ENCODE measurements around the gene ZFYVE19.

DNA sequence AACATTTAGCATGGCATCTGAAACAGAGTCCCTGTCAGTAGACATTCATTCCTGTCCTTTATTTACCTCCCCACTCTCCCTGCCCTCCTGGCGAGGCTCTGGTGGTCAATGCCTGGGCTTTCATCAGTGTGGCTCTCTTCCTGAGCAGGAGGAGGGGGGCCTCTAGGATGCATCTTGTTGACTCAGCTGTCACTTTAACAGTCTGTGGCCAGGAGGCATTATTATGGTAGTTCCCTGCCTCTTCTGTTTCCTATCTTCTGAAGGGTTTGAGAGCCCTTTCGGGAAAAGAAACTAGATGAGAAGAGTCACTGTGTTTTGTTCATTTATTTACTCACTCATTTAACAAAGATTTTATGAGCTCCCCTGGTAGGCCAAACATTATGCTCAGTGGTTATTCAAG, 24.0 kb downstream of the ZFYVE19 start:
- TF ChIP-seq, protein P1, sequence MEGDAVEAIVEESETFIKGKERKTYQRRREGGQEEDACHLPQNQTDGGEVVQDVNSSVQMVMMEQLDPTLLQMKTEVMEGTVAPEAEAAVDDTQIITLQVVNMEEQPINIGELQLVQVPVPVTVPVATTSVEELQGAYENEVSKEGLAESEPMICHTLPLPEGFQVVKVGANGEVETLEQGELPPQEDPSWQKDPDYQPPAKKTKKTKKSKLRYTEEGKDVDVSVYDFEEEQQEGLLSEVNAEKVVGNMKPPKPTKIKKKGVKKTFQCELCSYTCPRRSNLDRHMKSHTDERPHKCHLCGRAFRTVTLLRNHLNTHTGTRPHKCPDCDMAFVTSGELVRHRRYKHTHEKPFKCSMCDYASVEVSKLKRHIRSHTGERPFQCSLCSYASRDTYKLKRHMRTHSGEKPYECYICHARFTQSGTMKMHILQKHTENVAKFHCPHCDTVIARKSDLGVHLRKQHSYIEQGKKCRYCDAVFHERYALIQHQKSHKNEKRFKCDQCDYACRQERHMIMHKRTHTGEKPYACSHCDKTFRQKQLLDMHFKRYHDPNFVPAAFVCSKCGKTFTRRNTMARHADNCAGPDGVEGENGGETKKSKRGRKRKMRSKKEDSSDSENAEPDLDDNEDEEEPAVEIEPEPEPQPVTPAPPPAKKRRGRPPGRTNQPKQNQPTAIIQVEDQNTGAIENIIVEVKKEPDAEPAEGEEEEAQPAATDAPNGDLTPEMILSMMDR (IDR thresholded peaks at IDR 0.05) = no peak
- no peak for TF ChIP-seq POLR2A (IDR thresholded peaks at IDR 0.05)
